Stimulated activated CD4-positive, alpha-beta T cell treated with anti-CD3 and anti-CD28 coated beads, TNF-alpha, amount 100 ng/mL, for 24 hours (primary cell): ENCODE data around the gene ALPK1.
"Not testable (repeated sequence)": the region's sequence is repeated elsewhere in the genome, so short reads cannot be mapped to it uniquely, and the experiment has no call there.

Experiments
- DNase-seq, 3 experiments: peaks; one replicate each; pipeline ENCODE4 v3.0.0-alpha.2; 2020; ENCODE audit warnings: low read depth in 3 of 3

The ALPK1 gene

GRCh38 chr4:112284166-112284565, 13.0 kb upstream of the ALPK1 start:
- DNase-seq, result no peak

- DNase-seq, result no peak
These were observed 12.3 kb upstream of the ALPK1 start for GRCh38 chr4:112284662-112285411.

GRCh38 chr4:112287258-112287989, 9.7 kb upstream of the ALPK1 start:
- DNase-seq, result no peak

- DNase-seq, result no peak
These were observed 8.7 kb upstream of the ALPK1 start for GRCh38 chr4:112288455-112288854.

- DNase-seq, result no peak
These were observed 7.5 kb upstream of the ALPK1 start for GRCh38 chr4:112289407-112290253.

GRCh38 chr4:112290341-112290740, 6.8 kb upstream of the ALPK1 start:
- no peak for DNase-seq

- DNase-seq, result no peak
These were observed 2.6 kb downstream of the ALPK1 start for GRCh38 chr4:112299721-112300120.

GRCh38 chr4:112302320-112303274, 5.4 kb downstream of the ALPK1 start:
- no peak for DNase-seq

GRCh38 chr4:112305477-112305876, 8.3 kb downstream of the ALPK1 start:
- DNase-seq, result not testable (repeated sequence)

- not testable (repeated sequence) for DNase-seq
These were observed 12.2 kb downstream of the ALPK1 start for GRCh38 chr4:112309263-112309791.

GRCh38 chr4:112311516-112311915, 14.3 kb downstream of the ALPK1 start:
- DNase-seq, result no peak

GRCh38 chr4:112312610-112313239, 15.6 kb downstream of the ALPK1 start:
- DNase-seq, result no peak

GRCh38 chr4:112315446-112315845, 18.3 kb downstream of the ALPK1 start:
- no peak for DNase-seq

GRCh38 chr4:112316360-112316759, 19.2 kb downstream of the ALPK1 start:
- DNase-seq, result no peak

GRCh38 chr4:112318239-112319142, 21.3 kb downstream of the ALPK1 start:
- no peak for DNase-seq

- DNase-seq, result peak; percentile 53 to 73 (median 64)
These were observed 24.9 kb downstream of the ALPK1 start for GRCh38 chr4:112321776-112322684.

- no peak for DNase-seq
These were observed 25.7 kb downstream of the ALPK1 start for GRCh38 chr4:112322866-112323265.

GRCh38 chr4:112325530-112325929, 28.4 kb downstream of the ALPK1 start:
- DNase-seq, result no peak
